Omental fat pad (tissue), 4 donors: ENCODE measurements around the gene EPN3. TPM values are rescaled to one million over a fixed set of nuclear protein-coding genes. Genes with fewer than 3 reads are reported as not detected.

Experiments used
- ATAC-seq: fragments of 150-250 bp; one replicate; pipeline ENCODE4 v1.9.1; 2016; ENCODE audit warnings: mild to moderate bottlenecking, moderate library complexity; ENCODE audit not compliant: low FRiP score
- DNase-seq: peaks from one replicate; pipeline ENCODE4 v3.0.0-alpha.2; 2019; ENCODE audit warnings: low spot score
- CTCF ChIP-seq, 3 donors: fragments of 450-650 bp; IDR thresholded peaks; one replicate each; pipeline ENCODE4 v1.5.1; 2016 to 2017; ENCODE audit warnings: antibody characterized with exemption in 3 of 3, mild to moderate bottlenecking in 3 of 3, moderate library complexity in 2 of 3
- total RNA-seq, 4 donors: library from RNA; depleted of rRNA; stranded (reverse); fragments of >200 nt; gene quantifications; one replicate each; pipeline ENCODE4 v1.1.0, GENCODE V29; 2016

EPN3 gene
- total RNA-seq, 4 donors from 2014 or later = not detected

- DNase-seq (no peak), ATAC-seq (no peak)
- TF ChIP-seq CTCF (IDR thresholded peaks at IDR 0.05) = no peak
Observed at GRCh38 chr17:50558091-50558490, 25.6 kb downstream of the EPN3 start.

- TF ChIP-seq CTCF (IDR thresholded peaks at IDR 0.05) = no peak
- ATAC-seq = no peak
Observed at GRCh38 chr17:50558581-50558940, 26.0 kb downstream of the EPN3 start.

GRCh38 chr17:50558941-50559614 is 26.5 kb downstream of the EPN3 start:
- no peak for DNase-seq

More at GRCh38 chr17:50558581-50558940, 26.0 kb downstream of the EPN3 start:
- DNase-seq = no peak

GRCh38 chr17:50559674-50560184 is 27.2 kb downstream of the EPN3 start:
- DNase-seq (peak; percentile 42), ATAC-seq (peak; percentile 28)
- TF ChIP-seq CTCF (IDR thresholded peaks at IDR 0.05) = no peak

More at GRCh38 chr17:50558941-50559614, 26.5 kb downstream of the EPN3 start:
- ATAC-seq = no peak
- TF ChIP-seq CTCF (IDR thresholded peaks at IDR 0.05) = no peak

GRCh38 chr17:50560185-50560824 is 27.8 kb downstream of the EPN3 start, which contains the start of gene CACNA1G:
CACNA1G (plus strand) TSS chr17:50560715; CDS start chr17:50561460, 745 bp downstream.
- peak; percentile 85 for ATAC-seq
- DNase-seq = peak; percentile 69
- TF ChIP-seq CTCF (IDR thresholded peaks at IDR 0.05) = no peak

- DNase-seq = no peak
- TF ChIP-seq CTCF (IDR thresholded peaks at IDR 0.05) = no peak
Observed at GRCh38 chr17:50560931-50561745, 28.6 kb downstream of the EPN3 start.

More at GRCh38 chr17:50560931-50561745, 28.6 kb downstream of the EPN3 start:
- no peak for ATAC-seq
